ENCODE results near the gene UBE2V1.

UBE2V1 gene

GRCh38 chr20:50141811-50142561 lies 29.0 kb upstream of the UBE2V1 start:
- TF ChIP-seq GATA3 (IDR thresholded peaks at IDR 0.05; ENCODE audit: low read depth, low read length) (no peak), GATA2 (IDR thresholded peaks at IDR 0.05; ENCODE audit: low read depth, low read length) (peak; percentile 66)

- no peak for TF ChIP-seq GATA3 (IDR thresholded peaks at IDR 0.05; ENCODE audit: low read depth, low read length)
- TF ChIP-seq GATA2 (IDR thresholded peaks at IDR 0.05; ENCODE audit: low read depth, low read length), result no peak
Observed at GRCh38 chr20:50141018-50141675, 28.2 kb upstream of the UBE2V1 start.

- TF ChIP-seq GATA3 (IDR thresholded peaks at IDR 0.05; ENCODE audit: low read depth, low read length) (no peak), GATA2 (IDR thresholded peaks at IDR 0.05; ENCODE audit: low read depth, low read length) (no peak)
Observed at GRCh38 chr20:50140339-50140859, 27.4 kb upstream of the UBE2V1 start.

- TF ChIP-seq GATA2 (IDR thresholded peaks at IDR 0.05; ENCODE audit: low read depth, low read length), result no peak
- no peak for TF ChIP-seq GATA3 (IDR thresholded peaks at IDR 0.05; ENCODE audit: low read depth, low read length)
Observed at GRCh38 chr20:50138479-50139393, 25.8 kb upstream of the UBE2V1 start.

GRCh38 chr20:50138120-50138478 lies 25.1 kb upstream of the UBE2V1 start:
- TF ChIP-seq GATA2 (IDR thresholded peaks at IDR 0.05; ENCODE audit: low read depth, low read length), result no peak
- TF ChIP-seq GATA3 (IDR thresholded peaks at IDR 0.05; ENCODE audit: low read depth, low read length), result no peak

DNA sequence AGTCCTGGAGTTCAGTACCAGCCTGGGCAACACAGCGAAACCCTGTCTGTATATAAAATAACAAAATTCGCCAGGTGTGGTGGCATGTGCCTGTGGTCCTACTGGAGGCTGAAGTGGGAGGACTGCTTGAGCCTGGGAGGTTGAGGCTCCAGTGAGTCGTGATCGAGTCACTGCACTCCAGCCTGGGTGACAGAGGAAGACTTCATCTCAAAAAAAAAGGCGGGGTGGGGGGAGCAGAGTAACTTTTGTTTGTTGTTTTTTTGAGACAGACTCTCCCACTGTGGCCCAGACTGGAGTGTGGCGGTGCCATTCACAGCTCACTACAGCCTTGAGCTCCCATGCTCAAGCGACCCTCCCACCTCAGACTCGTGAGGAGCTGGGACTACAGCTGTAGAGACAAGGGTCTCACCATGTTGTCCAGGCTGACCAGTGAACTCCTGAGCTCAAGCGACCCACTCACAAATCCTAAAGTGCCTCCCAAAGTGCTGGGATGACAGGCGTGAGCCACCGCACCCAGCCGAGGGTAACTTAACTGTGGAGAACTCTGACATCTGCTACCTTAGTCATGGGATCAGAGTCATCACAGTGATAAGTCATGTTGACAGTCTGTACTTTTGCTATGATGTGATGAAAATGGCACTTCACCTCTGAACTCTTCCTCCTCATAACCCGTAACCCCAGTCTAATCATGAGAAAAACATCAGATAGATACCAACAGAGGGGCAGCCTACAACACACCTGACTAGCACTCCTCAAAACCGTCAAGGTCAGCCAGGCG lies 24.1 kb upstream of the UBE2V1 start:
- no peak for TF ChIP-seq GATA3 (IDR thresholded peaks at IDR 0.05; ENCODE audit: low read depth, low read length)
- TF ChIP-seq GATA2 (IDR thresholded peaks at IDR 0.05; ENCODE audit: low read depth, low read length), result no peak

DNA sequence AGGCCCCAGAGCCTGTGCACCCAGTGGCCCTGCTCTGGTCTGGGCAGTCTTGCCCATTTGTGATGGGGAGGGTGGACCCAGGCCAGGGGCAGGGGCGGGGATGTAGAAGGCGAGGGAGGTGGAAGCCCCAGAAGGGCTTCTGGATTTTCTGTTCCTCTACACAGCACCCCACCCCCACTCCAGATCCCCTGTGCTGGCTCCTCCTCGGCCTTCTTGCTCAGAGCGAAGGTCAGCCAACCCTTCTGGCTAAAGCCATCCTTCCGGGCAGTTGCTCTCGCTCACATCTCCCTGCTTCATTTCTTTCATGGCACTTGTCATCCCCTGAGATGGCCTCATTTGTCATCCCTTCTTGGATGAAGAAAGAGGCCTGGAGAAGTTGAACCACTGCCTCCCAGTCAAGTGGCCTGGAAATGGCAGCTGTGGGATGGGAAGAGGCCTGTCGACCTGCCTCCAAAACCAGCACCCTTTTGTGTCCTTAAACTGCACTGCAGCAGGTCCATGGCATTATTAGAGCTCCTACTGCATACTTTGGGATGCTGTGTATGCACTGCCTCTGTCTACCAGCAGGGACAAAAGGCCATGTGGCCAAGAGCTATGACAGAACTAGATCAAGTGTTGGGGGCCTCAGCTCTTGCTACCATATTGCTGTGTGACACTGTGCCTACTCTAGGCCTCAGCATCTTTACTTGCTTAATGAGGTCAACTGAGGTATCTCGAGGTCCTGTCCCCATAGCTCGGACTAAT lies 20.7 kb upstream of the UBE2V1 start:
- TF ChIP-seq GATA3 (IDR thresholded peaks at IDR 0.05; ENCODE audit: low read depth, low read length) (no peak), GATA2 (IDR thresholded peaks at IDR 0.05; ENCODE audit: low read depth, low read length) (no peak)

- TF ChIP-seq GATA2 (IDR thresholded peaks at IDR 0.05; ENCODE audit: low read depth, low read length), result no peak
- TF ChIP-seq GATA3 (IDR thresholded peaks at IDR 0.05; ENCODE audit: low read depth, low read length), result no peak
Observed at GRCh38 chr20:50133041-50133440, 20.1 kb upstream of the UBE2V1 start.

DNA sequence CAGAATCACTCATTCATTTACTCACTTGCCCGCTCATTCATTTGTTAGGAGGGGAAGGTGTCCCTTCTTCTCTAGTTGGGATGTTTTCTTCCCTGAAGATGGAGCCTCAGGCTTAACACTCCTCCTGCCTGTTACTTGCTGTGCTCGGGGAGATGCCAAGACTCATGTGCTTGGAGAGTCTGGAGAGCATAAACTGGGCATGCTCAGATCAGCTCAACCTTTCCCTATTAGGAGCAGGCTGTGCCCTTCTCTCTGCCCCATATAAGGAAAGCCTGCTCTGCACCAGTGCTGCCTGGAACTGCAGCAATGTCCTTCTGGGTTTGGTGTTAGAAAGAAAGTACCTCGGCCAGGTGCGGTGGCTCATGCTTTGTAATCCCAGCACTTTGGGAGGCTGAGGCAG lies 18.0 kb upstream of the UBE2V1 start:
- TF ChIP-seq GATA2 (IDR thresholded peaks at IDR 0.05; ENCODE audit: low read depth, low read length) (no peak), GATA3 (IDR thresholded peaks at IDR 0.05; ENCODE audit: low read depth, low read length) (no peak)

GRCh38 chr20:50130356-50130723 lies 17.4 kb upstream of the UBE2V1 start:
- TF ChIP-seq GATA2 (IDR thresholded peaks at IDR 0.05; ENCODE audit: low read depth, low read length) (no peak), GATA3 (IDR thresholded peaks at IDR 0.05; ENCODE audit: low read depth, low read length) (no peak)

DNA sequence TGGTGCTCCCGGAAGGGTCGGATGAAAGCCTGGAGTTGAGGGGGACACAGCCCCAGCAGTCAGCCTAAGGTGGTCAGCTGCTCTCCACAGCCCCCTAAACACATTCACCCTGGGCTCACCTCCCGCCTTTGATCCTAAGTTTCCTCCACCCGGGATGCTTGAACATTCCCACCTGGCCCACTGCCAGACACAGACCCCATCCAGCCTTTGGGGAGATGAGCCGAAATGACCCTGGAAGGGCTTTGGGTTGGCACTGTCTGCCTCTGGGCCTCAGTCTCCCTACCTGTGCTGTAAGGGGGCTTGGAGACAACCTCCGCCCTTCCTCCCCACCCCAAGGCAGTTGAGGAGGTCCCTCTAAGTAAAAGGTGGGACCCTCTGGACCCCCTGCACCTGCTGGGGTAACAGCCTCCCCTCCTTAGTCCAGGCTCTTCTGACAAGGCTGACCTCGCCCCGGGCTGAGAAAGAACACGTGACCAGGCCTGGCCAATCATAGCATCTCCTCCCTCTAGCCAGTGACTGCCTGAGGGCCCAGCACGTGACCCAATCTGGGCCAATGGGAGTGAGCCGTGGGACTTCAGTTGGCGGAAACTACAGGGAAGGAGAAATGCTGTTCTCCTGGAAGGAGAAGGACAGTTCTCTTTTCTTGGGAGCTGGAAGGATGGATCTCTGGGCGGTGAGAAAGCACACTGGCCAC lies 16.9 kb upstream of the UBE2V1 start:
- TF ChIP-seq GATA3 (IDR thresholded peaks at IDR 0.05; ENCODE audit: low read depth, low read length) (no peak), GATA2 (IDR thresholded peaks at IDR 0.05; ENCODE audit: low read depth, low read length) (no peak)

DNA sequence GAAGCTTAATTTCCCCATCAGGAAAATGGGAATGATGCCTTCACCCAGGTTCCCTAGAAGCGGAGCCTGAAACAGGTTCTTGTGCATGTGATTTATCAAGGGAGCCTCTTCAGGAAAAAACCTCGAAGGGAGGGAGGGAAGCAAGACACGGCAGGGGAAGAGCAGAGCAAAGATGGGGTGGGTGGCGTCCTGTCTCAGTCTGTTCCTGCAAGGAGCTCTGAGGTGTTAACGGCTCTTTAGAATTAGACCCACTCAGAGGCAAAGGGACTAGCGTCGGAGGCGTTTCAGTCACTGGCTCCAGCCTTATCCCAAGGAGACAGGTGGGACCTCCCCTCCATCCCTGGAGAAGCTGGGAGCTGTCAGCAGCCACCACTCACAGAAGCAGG lies 15.6 kb upstream of the UBE2V1 start:
- TF ChIP-seq GATA3 (IDR thresholded peaks at IDR 0.05; ENCODE audit: low read depth, low read length) (no peak), GATA2 (IDR thresholded peaks at IDR 0.05; ENCODE audit: low read depth, low read length) (no peak)

All from SH-SY5Y (cell line).